IPS-20b (cell line): ENCODE results near the gene AVPR1B.

ENCODE experiments used
- H3K27ac ChIP-seq: one replicate; pipeline ENCODE4 v1.5.1; 2013; ENCODE audit warnings: low read length
- H3K27me3 ChIP-seq: 2 replicates; pipeline ENCODE4 v1.6.1; 2013; ENCODE audit warnings: mild to moderate bottlenecking, low read length, inconsistent platforms; ENCODE audit not compliant: insufficient read depth
- H3K36me3 ChIP-seq: 2 replicates; pipeline ENCODE4 v1.6.1; 2013; ENCODE audit warnings: low read depth, mild to moderate bottlenecking, inconsistent platforms, low read length, moderate library complexity; ENCODE audit not compliant: insufficient read depth
- H3K4me1 ChIP-seq: 2 replicates; pipeline ENCODE4 v1.6.1; 2013; ENCODE audit warnings: mild to moderate bottlenecking, control low read depth, inconsistent platforms, low read length, moderate library complexity; ENCODE audit not compliant: insufficient read depth
- H3K4me3 ChIP-seq: 2 replicates; pipeline ENCODE4 v1.5.1; 2013; ENCODE audit warnings: mild to moderate bottlenecking, low read length, inconsistent platforms
- H3K9ac ChIP-seq: 2 replicates; pipeline ENCODE4 v1.6.1; 2013; ENCODE audit warnings: low read depth, mild to moderate bottlenecking, inconsistent platforms, low read length, moderate library complexity
- H3K9me3 ChIP-seq: 2 replicates; pipeline ENCODE4 v1.6.1; 2013; ENCODE audit warnings: mild to moderate bottlenecking, low read depth, low read length, inconsistent platforms; ENCODE audit not compliant: insufficient read depth

Gene AVPR1B

DNA sequence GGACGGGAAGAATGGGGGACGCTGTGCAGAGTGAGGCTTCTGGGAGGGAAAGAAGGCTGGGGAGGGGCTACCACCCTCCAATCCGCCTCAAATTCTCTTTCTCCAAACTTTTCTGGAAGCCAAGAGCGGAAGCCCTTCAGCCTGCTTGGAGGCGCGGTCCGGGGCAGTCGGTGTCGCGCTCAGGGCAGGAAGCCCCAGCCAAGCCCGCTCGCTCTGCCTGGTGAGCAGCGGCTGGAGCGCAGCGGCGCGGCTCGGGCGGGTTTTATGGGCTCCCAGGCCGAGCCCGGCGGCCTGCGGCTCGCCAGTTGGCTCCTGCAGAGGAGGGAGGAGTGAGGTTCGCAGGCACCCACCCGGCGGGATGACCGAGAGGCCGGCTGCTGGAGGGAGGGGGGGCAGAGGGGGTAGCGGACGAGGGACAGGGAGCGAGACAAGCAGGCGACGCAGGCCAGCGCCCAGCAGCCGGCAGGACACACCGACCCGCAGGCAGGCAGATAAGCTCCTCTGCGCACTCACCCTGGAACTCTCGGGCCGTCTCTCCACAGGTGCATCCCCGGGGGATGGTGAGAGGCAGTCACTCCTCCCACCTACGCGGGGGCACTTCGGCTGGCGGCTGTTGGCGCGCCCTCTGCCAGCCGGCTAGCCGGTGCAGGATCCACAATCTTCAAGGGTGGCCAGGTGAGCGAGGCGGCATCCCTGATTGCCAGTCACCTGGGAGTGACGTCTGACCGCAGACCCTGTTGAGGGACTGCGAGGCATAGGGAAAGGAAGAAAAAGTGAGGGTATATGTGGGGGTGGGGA, at the start of gene AVPR1B:
TSS of gene AVPR1B (minus strand) at position 238 of the 798 bp plus-strand sequence. CDS start 498 bp downstream, outside the sequence.
- H3K27me3 ChIP-seq, result peaks cover 54% of the 10 kb centered on the region
- no peaks in the 10 kb centered on the region for H3K4me1 ChIP-seq
- peaks cover 7% of the 10 kb centered on the region for H3K9me3 ChIP-seq
- no peaks in the 10 kb centered on the region for H3K36me3 ChIP-seq
- H3K4me3 ChIP-seq, result peak within 1 kb of the TSS; percentile 77
- no peak within 1 kb of the TSS for H3K27ac ChIP-seq
- peak within 1 kb of the TSS; percentile 29; the same call in 1 of the 2 replicates for H3K9ac ChIP-seq

- Histone ChIP-seq H3K9me3 (no peaks in the 10 kb centered on the region), H3K27me3 (no peaks in the 10 kb centered on the region), H3K4me3 (no peak overlapping the region), H3K36me3 (no peaks in the 10 kb centered on the region), H3K4me1 (no peaks in the 10 kb centered on the region), H3K27ac (no peak overlapping the region), H3K9ac (no peak overlapping the region)
Measured at GRCh38 chr1:206145771-206146290, 28.6 kb upstream of the AVPR1B start.

GRCh38 chr1:206144605-206145004, 27.4 kb upstream of the AVPR1B start:
- Histone ChIP-seq H3K27ac (no peak overlapping the region), H3K4me3 (no peak overlapping the region), H3K27me3 (no peaks in the 10 kb centered on the region; the same call in 1 of the 2 replicates), H3K36me3 (no peaks in the 10 kb centered on the region), H3K9ac (no peak overlapping the region), H3K4me1 (no peaks in the 10 kb centered on the region), H3K9me3 (no peaks in the 10 kb centered on the region)

- no peaks in the 10 kb centered on the region for H3K9me3 ChIP-seq
- H3K36me3 ChIP-seq, result no peaks in the 10 kb centered on the region
- H3K4me1 ChIP-seq, result no peaks in the 10 kb centered on the region
- no peak overlapping the region for H3K4me3 ChIP-seq
- H3K9ac ChIP-seq, result no peak overlapping the region
- no peaks in the 10 kb centered on the region; the same call in 1 of the 2 replicates for H3K27me3 ChIP-seq
- H3K27ac ChIP-seq, result no peak overlapping the region
Measured at GRCh38 chr1:206143537-206144172, 26.5 kb upstream of the AVPR1B start.

- no peak overlapping the region for H3K4me3 ChIP-seq
- no peaks in the 10 kb centered on the region; the same call in 1 of the 2 replicates for H3K27me3 ChIP-seq
- no peaks in the 10 kb centered on the region for H3K9me3 ChIP-seq
- no peak overlapping the region for H3K9ac ChIP-seq
- H3K27ac ChIP-seq, result no peak overlapping the region
- H3K4me1 ChIP-seq, result no peaks in the 10 kb centered on the region
- no peaks in the 10 kb centered on the region for H3K36me3 ChIP-seq
Measured at GRCh38 chr1:206142770-206143169, 25.6 kb upstream of the AVPR1B start.

GRCh38 chr1:206142011-206142410, 24.8 kb upstream of the AVPR1B start:
- Histone ChIP-seq H3K4me1 (no peaks in the 10 kb centered on the region), H3K36me3 (no peaks in the 10 kb centered on the region), H3K9me3 (no peaks in the 10 kb centered on the region), H3K27ac (no peak overlapping the region), H3K4me3 (no peak overlapping the region), H3K27me3 (no peaks in the 10 kb centered on the region; the same call in 1 of the 2 replicates), H3K9ac (no peak overlapping the region)

- Histone ChIP-seq H3K27ac (no peak overlapping the region), H3K4me3 (no peak overlapping the region), H3K9ac (no peak overlapping the region), H3K27me3 (no peaks in the 10 kb centered on the region; the same call in 1 of the 2 replicates), H3K36me3 (no peaks in the 10 kb centered on the region), H3K9me3 (no peaks in the 10 kb centered on the region), H3K4me1 (no peaks in the 10 kb centered on the region)
Measured at GRCh38 chr1:206136241-206136640, 19.1 kb upstream of the AVPR1B start.

DNA sequence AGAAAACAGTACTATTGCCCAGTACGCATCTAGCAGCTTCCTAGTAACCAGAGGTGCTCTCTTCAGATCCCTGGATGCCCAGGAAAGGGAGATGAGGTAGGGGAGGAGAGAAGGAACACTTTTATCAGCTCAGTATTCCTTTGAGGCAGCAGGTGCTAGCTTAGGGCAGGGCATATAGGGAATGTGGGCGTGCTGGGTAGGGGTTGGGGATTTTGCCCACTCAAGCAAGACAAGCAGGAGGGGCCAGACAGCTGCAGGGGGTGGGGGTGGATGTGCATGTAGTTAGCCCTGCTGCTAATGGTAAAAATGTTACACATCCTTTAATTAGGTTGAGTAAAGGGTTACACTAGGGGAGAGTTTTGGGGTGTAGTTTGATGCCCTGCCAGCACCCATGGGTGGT, 18.1 kb upstream of the AVPR1B start:
- Histone ChIP-seq H3K27me3 (no peaks in the 10 kb centered on the region; the same call in 1 of the 2 replicates), H3K27ac (no peak overlapping the region), H3K36me3 (no peaks in the 10 kb centered on the region), H3K4me3 (no peak overlapping the region), H3K9ac (no peak overlapping the region), H3K4me1 (no peaks in the 10 kb centered on the region), H3K9me3 (no peaks in the 10 kb centered on the region)

DNA sequence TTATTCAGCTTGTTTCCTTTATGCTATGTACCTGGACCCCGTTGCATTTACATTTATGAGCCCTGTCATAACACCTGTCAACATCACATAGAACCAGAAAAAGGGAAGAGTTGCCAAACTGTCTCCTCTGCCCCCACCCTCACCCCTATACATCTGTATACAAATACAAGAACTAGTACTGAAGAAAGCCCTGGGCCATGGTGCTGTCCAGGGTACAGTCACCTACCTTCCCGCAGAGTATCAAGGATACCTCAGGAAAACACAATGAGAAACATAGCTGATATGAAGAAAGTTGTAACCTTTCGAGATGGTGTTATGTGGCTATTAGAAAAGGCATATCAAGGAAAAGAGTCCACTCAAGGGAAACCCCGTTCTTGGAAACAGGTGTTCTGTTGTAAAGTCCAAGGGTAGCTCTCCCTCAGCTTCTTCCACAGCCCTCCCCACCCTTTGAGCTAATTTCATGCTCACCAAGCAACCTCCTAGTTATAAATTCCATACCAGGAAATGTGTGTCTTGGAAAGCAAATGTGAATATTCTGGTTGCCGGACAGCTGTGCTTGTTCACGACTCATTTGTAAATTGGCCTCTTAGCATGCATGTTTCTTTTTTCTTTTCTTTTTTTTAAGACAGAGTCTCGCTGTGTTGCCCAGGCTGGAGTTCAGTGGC, 16.7 kb upstream of the AVPR1B start:
- Histone ChIP-seq H3K9me3 (no peaks in the 10 kb centered on the region), H3K4me1 (no peaks in the 10 kb centered on the region), H3K27me3 (no peaks in the 10 kb centered on the region; the same call in 1 of the 2 replicates), H3K27ac (no peak overlapping the region), H3K4me3 (no peak overlapping the region), H3K9ac (no peak overlapping the region), H3K36me3 (no peaks in the 10 kb centered on the region)

DNA sequence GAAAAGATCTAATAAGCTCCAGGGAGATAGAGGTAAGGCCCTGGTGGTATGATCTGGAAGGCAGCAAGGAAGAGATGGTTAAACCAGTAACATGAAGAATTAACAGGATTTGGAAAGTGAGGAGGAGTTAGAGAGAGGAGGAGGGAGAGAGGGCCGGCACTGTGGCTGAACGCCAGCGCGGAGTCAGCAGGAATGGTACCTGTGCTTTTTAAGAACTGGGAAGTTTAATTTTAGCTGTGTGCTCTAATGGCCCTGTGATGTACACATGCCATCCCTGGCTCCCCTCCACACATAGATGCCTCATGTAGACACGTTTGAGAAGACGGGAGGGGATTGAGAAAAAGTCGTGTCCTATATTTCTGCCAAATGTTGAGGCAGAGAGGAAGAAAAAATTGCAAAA, 13.8 kb upstream of the AVPR1B start:
- H3K4me1 ChIP-seq, result no peaks in the 10 kb centered on the region
- H3K9me3 ChIP-seq, result no peaks in the 10 kb centered on the region
- H3K27ac ChIP-seq, result no peak overlapping the region
- H3K27me3 ChIP-seq, result no peaks in the 10 kb centered on the region; the same call in 1 of the 2 replicates
- no peaks in the 10 kb centered on the region for H3K36me3 ChIP-seq
- H3K9ac ChIP-seq, result no peak overlapping the region
- no peak overlapping the region for H3K4me3 ChIP-seq

- no peak overlapping the region for H3K9ac ChIP-seq
- no peaks in the 10 kb centered on the region for H3K9me3 ChIP-seq
- H3K27me3 ChIP-seq, result no peaks in the 10 kb centered on the region; the same call in 1 of the 2 replicates
- H3K4me1 ChIP-seq, result no peaks in the 10 kb centered on the region
- H3K27ac ChIP-seq, result no peak overlapping the region
- no peaks in the 10 kb centered on the region for H3K36me3 ChIP-seq
- no peak overlapping the region for H3K4me3 ChIP-seq
Measured at GRCh38 chr1:206128196-206128595, 11.0 kb upstream of the AVPR1B start.
